Endothelial cell of umbilical vein (primary cell): ENCODE measurements around the gene RAB8B. TPM values are rescaled to one million over a fixed set of nuclear protein-coding genes. Genes with fewer than 3 reads are reported as not detected.

Experiments used
- BruUV-seq: library from RNA; stranded (reverse); fragments of 400-500 nt; replicated peaks from 2 replicates; lab custom pipeline; 2021; lab: Mats Ljungman, UMichigan
- CTCF ChIA-PET: fragments of 300-600, 350-600 bp; sonication (Branson Sonifier 250); formaldehyde crosslinking; loops from one replicate; lab custom pipeline; 2021; ENCODE audit warnings: antibody characterized with exemption, inconsistent platforms; lab: Charles Lee
- POLR2A ChIA-PET: fragments of 300-600, 350-600 bp; sonication (Branson Sonifier 250); formaldehyde crosslinking; loops from one replicate; lab custom pipeline; 2021; ENCODE audit warnings: antibody characterized with exemption, inconsistent platforms; lab: Charles Lee
- DNase-seq: peaks from one replicate; pipeline ENCODE4 v3.0.0-alpha.2; 2011; ENCODE audit warnings: low read depth, low spot score
- FAIRE-seq: peaks from 2 replicates; lab custom pipeline; 2011; peaks lifted over from hg19 to GRCh38; lab: Jason Lieb, UNC
- H2AFZ ChIP-seq: 2 replicates; pipeline ENCODE4 v1.6.0; 2012; ENCODE audit warnings: low read depth, low read length, control low read depth, inconsistent platforms
- H3K27ac ChIP-seq: 2 replicates; pipeline ENCODE4 v1.5.1; 2011; ENCODE audit warnings: low read depth, mild to moderate bottlenecking, control low read depth, low read length, moderate library complexity; ENCODE audit not compliant: insufficient read depth
- H3K27me3 ChIP-seq, 2 experiments: 2 replicates each; pipeline versions ENCODE4 v1.6.0 to v1.6.1; 2011; ENCODE audit warnings: low read length in 2 of 2, mixed read lengths in 1 of 2; ENCODE audit not compliant: control insufficient read depth in 2 of 2, insufficient read depth in 2 of 2
- H3K36me3 ChIP-seq, 2 experiments: 2 replicates in 1 of 2; 3 replicates in 1 of 2; pipeline ENCODE4 v1.5.1; 2011; ENCODE audit warnings: low read length in 2 of 2, mild to moderate bottlenecking in 1 of 2, moderate library complexity in 1 of 2; ENCODE audit not compliant: control insufficient read depth in 2 of 2, insufficient read depth in 2 of 2; ENCODE audit errors: extremely low read depth in 1 of 2
- H3K4me1 ChIP-seq: 3 replicates; pipeline ENCODE4 v1.5.1; 2011; ENCODE audit warnings: mild to moderate bottlenecking, low read length; ENCODE audit not compliant: control insufficient read depth, insufficient read depth; ENCODE audit errors: extremely low read depth
- H3K4me2 ChIP-seq: 2 replicates; pipeline ENCODE4 v1.6.1; 2011; ENCODE audit warnings: low read length, control low read depth, mixed read lengths; ENCODE audit not compliant: insufficient read depth
- H3K4me3 ChIP-seq, 3 experiments: fragments of 200-600 bp in 1 of 3; sonication (generic), shearing (Covaris generic) in 1 of 3; replicated peaks in 1 of 3; 2 replicates each; pipeline ENCODE4 v1.5.1; 2011 to 2016; ENCODE audit warnings: control low read depth in 3 of 3, low read length in 3 of 3, mild to moderate bottlenecking in 2 of 3, inconsistent platforms in 1 of 3, low read depth in 1 of 3, moderate library complexity in 1 of 3; ENCODE audit not compliant: insufficient read depth in 1 of 3
- H3K79me2 ChIP-seq: 2 replicates; pipeline ENCODE4 v1.6.0; 2012; ENCODE audit warnings: low read length, inconsistent platforms; ENCODE audit not compliant: control insufficient read depth, insufficient read depth
- H3K9ac ChIP-seq: replicated peaks from 2 replicates; pipeline ENCODE3; 2011; ENCODE audit warnings: low read length, control low read depth; ENCODE audit not compliant: insufficient read depth; ENCODE audit errors: extremely low read depth
- H3K9me1 ChIP-seq: replicated peaks from 3 replicates; pipeline ENCODE4 v1.6.0; 2011; ENCODE audit warnings: mild to moderate bottlenecking, low read length; ENCODE audit not compliant: control insufficient read depth, insufficient read depth; ENCODE audit errors: extremely low read depth
- H3K9me3 ChIP-seq: replicated peaks from 2 replicates; pipeline ENCODE4 v1.5.1; 2012; ENCODE audit warnings: low read length, inconsistent platforms; ENCODE audit not compliant: control insufficient read depth, insufficient read depth
- H4K20me1 ChIP-seq: replicated peaks from 2 replicates; pipeline ENCODE3; 2011; ENCODE audit warnings: mild to moderate bottlenecking, low read length; ENCODE audit not compliant: control insufficient read depth, insufficient read depth; ENCODE audit errors: extremely low read depth
- EZH2 ChIP-seq: IDR thresholded peaks from 2 replicates; pipeline ENCODE4 v1.6.1; 2012; ENCODE audit warnings: borderline replicate concordance, low read depth, mild to moderate bottlenecking, moderate library complexity, low read length, inconsistent platforms; ENCODE audit not compliant: severe bottlenecking
- FOS ChIP-seq: IDR thresholded peaks from 2 replicates; pipeline ENCODE4 v1.6.1; 2011; ENCODE audit warnings: mild to moderate bottlenecking, low read length, moderate library complexity, borderline replicate concordance; ENCODE audit not compliant: insufficient read depth
- GATA2 ChIP-seq: IDR thresholded peaks from 2 replicates; pipeline ENCODE4 v1.7.0; 2011; ENCODE audit warnings: low read depth, mild to moderate bottlenecking, moderate library complexity, mixed read lengths, low read length; ENCODE audit not compliant: insufficient read length, insufficient read depth
- JUN ChIP-seq: IDR thresholded peaks from 2 replicates; pipeline ENCODE4 v1.6.1; 2011; ENCODE audit warnings: borderline replicate concordance, low read depth; ENCODE audit not compliant: insufficient read length, insufficient read depth
- POLR2AphosphoS5 ChIP-seq: IDR thresholded peaks from 2 replicates; pipeline ENCODE4 v1.6.1; 2012; ENCODE audit warnings: low read depth, mild to moderate bottlenecking, control low read depth, low read length, moderate library complexity; ENCODE audit not compliant: insufficient read depth
- dilution Hi-C: fragments of 300-500 bp; cut with MboI; formaldehyde crosslinking; loops from one replicate; pipeline ENCODE4 v1.15.0; 2019; ENCODE audit warnings: low sequenced_read_pairs; ENCODE audit not compliant: extremely low pct_ligation_motif_present
- intact Hi-C: fragments of 100-400 bp; cut with micrococcal nuclease; formaldehyde crosslinking; loops from one replicate; pipeline ENCODE4 v1.10.0; 2022
- polyA plus RNA-seq, 4 experiments: library from polyadenylated mRNA; depleted of rRNA in 3 of 4; stranded (reverse) in 3 of 4; unstranded in 1 of 4; fragments of >200 nt; gene quantifications; 2 replicates each; pipeline versions ENCODE4 v1.2.1 to v1.2.3, GENCODE V29; 2011 to 2012; ENCODE audit warnings: missing spikeins in 1 of 4
- total RNA-seq: library from RNA; stranded (reverse); gene quantifications from 2 replicates; pipeline ENCODE4 v1.2.3, GENCODE V29; 2021

The RAB8B gene
- total and polyA plus RNA-seq, 2 donors (not counting 3 experiments of a cell fraction or from before 2014, with no cell fraction given) = 10.4 to 52.5 TPM

DNA sequence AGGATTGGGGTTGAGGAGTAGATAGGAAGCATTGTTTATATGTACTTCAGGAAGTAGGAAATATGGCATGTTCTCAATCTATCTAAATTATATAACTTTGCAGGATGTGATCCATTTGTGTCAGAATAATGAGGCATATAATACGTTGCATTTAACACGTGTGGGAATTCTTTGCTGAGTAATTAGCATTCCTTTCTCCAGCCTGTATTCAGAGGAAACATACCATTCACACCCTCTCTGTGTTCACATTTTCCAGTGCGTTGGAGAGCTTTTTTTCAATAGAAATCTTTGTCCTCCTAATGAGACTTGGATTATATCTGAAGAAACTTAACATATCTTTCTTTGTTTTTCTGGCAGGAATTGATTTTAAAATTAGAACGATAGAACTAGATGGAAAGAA lies 55.0 kb downstream of the RAB8B start:
- Histone ChIP-seq H3K27ac (peak overlapping the region; percentile 90), H4K20me1 (no peaks in the 10 kb centered on the region), H3K27me3 (no peaks in the 10 kb centered on the region), H3K4me3 (peak overlapping the region in 1 of 3 experiments; percentile 33), H3K79me2 (peaks cover 29% of the 10 kb centered on the region), H3K4me1 (peaks cover 21% of the 10 kb centered on the region), H3K4me2 (peak overlapping the region; percentile 65), H3K36me3 (no peaks in the 10 kb centered on the region), H3K9ac (peak overlapping the region; percentile 73), H3K9me1 (no peaks in the 10 kb centered on the region), H3K9me3 (no peaks in the 10 kb centered on the region), H2AFZ (no peak overlapping the region)
- peak; percentile 92 for DNase-seq
- ChIA-PET CTCF (interaction anchor here (1.0 to 2.7 kb wide), 7 partner anchors 11 to 87 kb away, joined by 3 to 11 read pairs (median 5); partner anchors contain the start of gene RPS27L), POLR2A (no interaction called here)
- dilution Hi-C loops (no loop called here), intact Hi-C loops (loop anchor here (1.0 to 5.0 kb wide), 5 partner anchors 10 to 147 kb away; partner anchors contain the start of genes APH1B and RAB8B)
- no TSS peak for BruUV-seq
- FAIRE-seq = peak; percentile 52
- TF ChIP-seq FOS = peak; percentile 33
- TF ChIP-seq JUN = peak; percentile 77
- peak; percentile 21 for TF ChIP-seq POLR2AphosphoS5
- no peak for TF ChIP-seq EZH2

DNA sequence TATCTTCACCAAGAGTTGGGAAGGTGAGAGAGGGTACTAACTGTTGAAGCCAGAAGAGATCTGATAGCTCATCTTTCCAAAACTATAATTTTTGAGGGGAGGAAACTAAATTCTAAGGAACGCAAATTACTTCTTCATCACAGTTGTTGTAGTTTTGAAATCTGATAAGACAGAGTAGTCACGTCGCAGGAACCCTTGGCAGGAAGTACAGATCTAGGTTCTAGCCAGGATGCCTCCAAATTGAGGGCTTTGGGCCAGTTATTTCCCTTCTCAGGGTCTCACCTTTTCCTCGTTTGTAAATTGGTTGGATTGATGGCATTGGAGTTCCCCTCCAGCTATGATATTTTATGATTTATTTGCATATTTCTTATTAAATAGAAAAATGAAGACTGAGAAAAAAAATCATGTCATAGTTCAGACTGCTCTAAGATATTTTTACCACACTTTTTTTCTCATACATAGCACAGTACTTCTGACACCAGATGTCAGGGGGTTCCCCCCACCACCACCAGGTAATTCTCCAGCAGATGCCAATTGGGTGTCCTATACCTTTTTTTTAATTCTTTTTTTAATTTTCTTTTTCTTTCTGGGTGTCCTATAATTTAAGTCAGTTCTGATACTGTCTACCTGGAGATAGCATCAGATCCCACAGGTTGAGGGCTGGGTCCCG lies 55.7 kb downstream of the RAB8B start:
- FAIRE-seq (peak; percentile 64), DNase-seq (peak; percentile 65)
- Histone ChIP-seq H4K20me1 (no peaks in the 10 kb centered on the region), H3K9me3 (no peaks in the 10 kb centered on the region), H3K4me1 (peaks cover 21% of the 10 kb centered on the region), H3K79me2 (peaks cover 23% of the 10 kb centered on the region), H3K27ac (peak overlapping the region; percentile 90), H2AFZ (no peak overlapping the region), H3K4me2 (peak overlapping the region; percentile 65), H3K27me3 (no peaks in the 10 kb centered on the region), H3K4me3 (peak overlapping the region in 1 of 3 experiments; percentile 33), H3K36me3 (peaks cover 0 to 1% of the 10 kb centered on the region in 2 experiments), H3K9me1 (no peaks in the 10 kb centered on the region), H3K9ac (peak overlapping the region; percentile 73)
- ChIA-PET POLR2A (interaction anchor here (0.6 kb wide), 1 partner anchor 31 kb away, joined by 5 read pairs; no protein-coding TSS in a partner anchor), CTCF (interaction anchor here (0.7 to 2.7 kb wide), 9 partner anchors 10 to 88 kb away, joined by 3 to 11 read pairs (median 5); partner anchors contain the start of gene RPS27L)
- intact Hi-C loops (loop anchor here (1.0 to 5.0 kb wide), 5 partner anchors 11 to 148 kb away; partner anchors contain the start of genes APH1B and RAB8B), dilution Hi-C loops (no loop called here)
- no TSS peak for BruUV-seq
- TF ChIP-seq GATA2 (peak; percentile 86), EZH2 (no peak)
